ENCODE data around the gene RABGAP1L.
"Not testable (repeated sequence)": the region's sequence is repeated elsewhere in the genome, so short reads cannot be mapped to it uniquely, and the experiment has no call there.

Gene RABGAP1L

GRCh38 chr1:174686213-174686612 is 526.9 kb downstream of the RABGAP1L start:
- no peak for DNase-seq

DNA sequence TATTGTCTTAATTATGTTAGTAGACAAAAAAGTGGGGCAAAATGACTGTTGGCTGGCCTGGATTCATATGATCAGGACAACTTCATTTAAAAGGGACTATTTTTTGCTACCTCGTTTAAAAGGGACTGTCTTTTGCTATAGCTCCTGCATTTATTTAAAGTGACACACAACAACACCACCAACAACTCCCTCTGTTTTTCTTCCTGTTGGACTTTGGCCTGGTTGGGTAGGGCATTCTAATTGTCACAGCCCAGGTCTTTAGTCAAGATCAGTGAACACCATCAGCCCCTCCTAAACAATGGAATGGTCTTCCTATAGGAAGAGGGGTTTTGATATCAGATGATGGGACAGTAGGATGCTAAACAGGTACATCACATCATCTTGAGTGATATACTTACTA is 530.2 kb downstream of the RABGAP1L start:
- DNase-seq, result no peak

GRCh38 chr1:174690266-174690665 is 530.9 kb downstream of the RABGAP1L start:
- DNase-seq, result no peak

GRCh38 chr1:174692313-174692712 is 533.0 kb downstream of the RABGAP1L start:
- no peak for DNase-seq

DNA sequence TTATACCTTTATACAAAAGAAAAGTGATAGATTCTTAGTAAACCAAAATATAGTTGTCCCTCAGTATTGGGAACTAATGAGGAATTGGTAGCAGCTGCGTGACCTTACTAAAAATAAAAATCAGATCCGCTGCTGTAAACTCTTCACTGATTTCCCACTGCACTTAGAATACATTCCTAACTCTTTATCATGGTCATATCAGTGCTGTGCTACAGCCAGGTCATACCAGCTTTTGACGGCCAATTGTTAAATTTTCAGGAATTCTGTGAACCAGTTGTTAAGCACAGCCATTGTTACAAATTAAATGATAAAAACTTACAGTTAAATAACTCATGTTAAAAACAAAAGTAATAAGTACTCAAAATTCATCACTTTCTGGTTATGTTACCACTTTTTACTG is 533.8 kb downstream of the RABGAP1L start:
- no peak for DNase-seq

DNA sequence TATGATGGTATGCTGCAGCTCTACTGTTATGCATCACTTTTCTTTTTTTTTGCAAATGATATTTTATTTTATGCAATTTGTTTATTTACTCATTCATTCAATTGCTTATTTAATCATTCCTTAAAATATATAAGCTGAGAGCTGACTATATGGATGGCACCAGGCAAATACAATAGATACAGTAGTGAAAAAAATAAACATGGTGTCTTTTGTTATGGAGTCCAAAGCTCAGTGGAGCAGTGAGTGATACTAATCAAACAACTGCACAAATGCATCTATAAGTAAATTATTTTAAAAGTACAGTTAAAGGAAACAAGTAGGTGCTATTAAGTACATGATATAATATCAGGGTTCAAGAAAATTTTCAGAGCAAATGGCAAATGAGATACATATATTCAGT is 534.2 kb downstream of the RABGAP1L start:
- DNase-seq, result not testable (repeated sequence)

DNA sequence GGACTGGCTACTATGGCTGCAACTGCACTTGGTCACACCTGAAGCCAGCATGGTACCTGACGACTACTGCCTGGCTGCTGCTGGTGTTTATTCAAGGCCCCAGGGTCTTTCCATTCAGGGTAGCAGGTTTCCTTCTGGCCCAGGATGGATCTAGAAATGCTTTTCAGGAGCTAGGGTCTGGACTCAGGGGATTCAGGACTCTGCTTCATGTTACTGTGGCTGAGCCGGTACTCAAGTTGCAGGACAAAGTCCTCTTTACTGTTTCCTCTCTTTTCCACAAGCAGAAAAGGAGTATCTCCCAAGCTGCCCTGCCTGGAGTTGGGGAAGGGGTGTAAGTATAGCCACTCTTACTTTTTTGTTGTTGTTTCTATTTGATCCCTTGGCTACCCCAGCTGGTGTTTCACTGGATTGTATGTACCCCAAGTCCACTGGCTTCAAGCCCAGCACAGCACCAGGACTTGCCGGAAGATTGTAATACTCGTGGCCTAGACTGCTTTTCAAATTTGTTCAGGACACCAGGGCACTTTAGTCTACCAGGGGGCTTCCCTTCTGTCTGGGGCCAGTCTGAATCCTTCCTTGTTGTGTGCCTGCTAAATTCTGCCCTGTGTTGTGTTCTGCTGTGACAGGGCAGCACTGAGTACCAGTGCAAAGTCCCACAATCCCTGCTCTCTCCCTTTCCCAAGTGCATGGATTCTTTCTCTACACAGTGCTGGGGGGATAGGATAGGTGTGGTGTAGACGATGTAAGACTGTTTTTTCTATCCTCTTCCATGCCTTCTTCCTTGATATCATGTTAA is 536.9 kb downstream of the RABGAP1L start:
- DNase-seq, result no peak

DNA sequence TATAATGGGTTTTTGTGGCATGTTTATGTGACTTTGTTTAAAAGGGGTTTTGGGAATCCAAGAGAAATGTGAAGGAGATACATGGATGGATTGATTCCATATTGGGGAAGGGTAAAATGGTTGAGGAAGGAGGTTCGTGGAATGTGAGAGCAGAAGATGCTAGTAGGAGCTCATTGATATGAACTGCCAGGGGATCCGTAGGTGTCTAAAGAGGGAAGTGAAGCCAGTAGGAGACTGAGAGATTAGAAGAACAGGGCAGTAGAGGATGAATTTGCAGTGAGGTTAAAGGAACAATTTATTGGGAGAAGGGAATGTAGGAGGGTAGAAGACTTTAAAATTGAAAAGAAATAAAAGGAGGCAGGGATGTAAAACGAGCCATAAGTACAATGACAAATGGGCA is 541.0 kb downstream of the RABGAP1L start:
- DNase-seq, result no peak

GRCh38 chr1:174700775-174701174 is 541.5 kb downstream of the RABGAP1L start:
- no peak for DNase-seq

- DNase-seq, result no peak
Observed at GRCh38 chr1:174701565-174701964, 542.2 kb downstream of the RABGAP1L start.

DNA sequence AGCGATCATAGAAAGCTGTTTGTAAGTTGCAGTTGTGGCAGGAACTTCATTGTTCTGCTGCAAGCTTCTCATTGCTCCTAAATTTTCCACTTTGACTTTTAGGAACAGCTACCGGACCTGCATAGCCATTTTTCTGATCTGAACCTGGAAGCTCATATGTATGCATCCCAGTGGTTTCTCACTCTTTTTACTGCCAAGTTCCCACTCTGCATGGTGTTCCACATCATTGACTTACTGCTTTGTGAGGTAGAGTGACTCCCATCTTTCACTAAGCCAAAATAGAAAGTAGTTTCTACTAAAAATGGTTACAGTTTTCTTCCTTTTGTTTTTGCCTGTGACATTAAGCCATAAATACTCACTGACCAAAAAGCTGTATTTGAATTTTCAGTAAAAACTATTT is 542.7 kb downstream of the RABGAP1L start:
- DNase-seq, result no peak

- DNase-seq, result no peak
Observed at GRCh38 chr1:174703309-174703708, 544.0 kb downstream of the RABGAP1L start.

DNA sequence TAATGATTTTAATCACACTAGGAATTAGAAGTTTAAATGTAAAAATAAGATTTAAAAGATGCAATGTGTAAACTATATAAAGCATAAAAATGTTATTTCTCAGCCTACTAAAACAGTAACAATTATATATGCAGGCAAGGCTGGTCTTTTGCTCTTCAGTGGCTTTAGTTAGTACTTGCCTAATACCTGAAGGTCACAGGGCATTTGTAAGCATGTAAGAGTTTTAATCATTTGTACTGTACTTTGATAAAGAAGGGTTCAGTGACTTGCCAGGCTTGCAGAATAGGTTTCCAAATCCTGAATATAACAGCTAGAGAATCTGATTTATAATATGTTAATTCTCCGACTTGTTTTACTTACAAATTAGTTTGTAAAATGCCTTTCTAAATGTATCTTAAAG is 545.0 kb downstream of the RABGAP1L start:
- DNase-seq, result no peak

DNA sequence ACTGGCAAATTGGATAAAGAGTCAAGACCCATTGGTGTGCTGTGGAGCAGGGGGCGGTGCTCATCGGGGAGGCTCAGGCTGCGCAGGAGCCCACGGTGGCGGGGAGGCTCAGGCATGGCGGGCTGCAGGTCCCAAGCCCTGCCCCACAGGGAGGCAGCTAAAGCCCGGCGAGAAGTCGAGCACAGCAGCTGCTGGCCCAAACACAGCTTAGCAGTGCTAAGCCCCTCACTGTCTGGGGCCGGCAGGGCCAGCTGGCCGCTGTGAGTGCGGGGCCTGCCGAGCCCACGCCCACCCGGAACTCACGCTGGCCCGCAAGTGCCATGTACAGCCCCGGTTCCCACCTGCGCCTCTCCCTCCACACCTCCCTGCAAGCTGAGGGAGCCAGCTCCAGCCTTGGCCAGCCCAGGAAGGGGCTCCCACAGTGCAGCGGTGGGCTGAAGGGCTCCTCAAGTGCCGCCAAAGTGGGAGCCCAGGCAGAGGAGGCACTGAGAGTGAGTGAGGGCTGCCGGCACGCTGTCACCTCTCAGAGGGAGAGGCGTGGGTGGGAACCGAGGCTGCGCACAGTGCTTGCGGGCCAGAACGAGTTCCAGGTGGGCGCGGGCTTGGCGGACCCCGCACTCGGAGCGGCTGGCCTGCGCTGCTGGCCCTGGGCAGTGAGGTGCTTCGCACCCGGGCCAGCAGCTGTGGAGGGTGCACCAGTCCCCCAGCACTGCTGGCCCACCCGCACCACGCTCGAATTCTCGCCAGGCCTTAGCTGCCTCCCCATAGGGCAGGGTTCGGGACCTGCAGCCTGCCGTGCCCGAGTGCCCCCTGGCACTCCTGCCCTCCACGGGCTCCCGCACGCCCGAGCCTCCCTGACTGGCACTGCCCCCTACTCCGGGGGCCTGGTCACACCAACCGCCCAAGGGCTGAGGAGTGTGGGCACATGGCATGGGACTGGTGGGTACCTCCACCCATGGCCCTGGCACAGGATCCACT is 551.8 kb downstream of the RABGAP1L start:
- no peak for DNase-seq

DNA sequence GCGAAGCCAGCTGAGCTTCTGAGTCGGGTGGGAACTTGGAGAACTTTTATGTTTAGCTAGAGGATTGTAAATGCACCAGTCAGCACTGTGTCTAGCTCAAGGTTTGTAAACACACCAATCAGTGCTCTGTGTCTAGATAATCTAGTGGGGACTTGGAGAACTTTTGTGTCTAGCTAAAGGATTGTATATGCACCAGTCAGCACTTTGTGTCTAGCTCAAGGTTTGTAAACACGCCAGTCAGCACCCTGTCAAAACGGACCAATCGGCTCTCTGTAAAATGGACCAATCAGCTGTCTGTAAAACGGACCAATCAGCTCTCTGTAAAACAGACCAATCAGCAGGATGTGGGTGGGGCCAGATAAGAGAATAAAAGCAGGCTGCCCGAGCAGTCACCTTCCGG is 552.5 kb downstream of the RABGAP1L start:
- not testable (repeated sequence) for DNase-seq

DNA sequence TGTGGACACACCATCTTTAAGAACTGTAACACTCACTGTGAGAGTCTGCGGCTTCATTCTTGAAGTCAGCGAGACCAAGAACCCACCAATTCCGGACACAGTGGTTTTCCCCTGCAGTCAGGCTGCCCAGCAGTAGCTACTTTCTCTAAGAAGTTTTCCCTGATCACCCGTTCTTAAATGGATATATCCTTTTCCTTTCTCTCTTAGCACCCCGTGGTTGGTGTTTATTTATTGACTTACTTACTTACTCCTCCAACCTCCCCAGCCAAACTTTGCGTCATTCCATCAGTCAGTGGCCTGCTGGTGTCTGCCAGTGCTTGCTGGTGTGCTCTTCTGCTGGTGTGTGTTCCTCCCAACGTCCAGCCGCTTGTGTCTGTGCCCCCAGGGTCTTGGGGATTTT is 553.2 kb downstream of the RABGAP1L start:
- DNase-seq, result no peak

GRCh38 chr1:174713796-174714195 is 554.5 kb downstream of the RABGAP1L start:
- DNase-seq, result no peak

DNA sequence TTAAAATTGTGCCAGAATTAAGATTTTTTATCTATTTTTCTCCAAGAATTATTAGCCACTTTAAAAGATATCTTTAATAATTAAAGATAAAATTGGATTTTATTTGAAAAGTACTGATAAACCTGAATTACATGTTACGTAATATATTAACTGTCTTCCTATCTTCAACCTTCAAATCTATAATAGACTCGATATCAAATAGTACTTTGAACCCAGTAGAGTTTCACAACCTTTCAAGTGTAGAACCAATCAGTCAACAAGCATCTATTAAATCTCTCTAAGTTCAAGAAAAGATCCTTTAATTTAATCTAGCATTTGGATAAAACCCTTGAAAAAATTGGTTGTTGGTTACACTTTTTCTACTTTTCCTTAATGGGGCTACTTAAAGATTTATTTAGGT is 559.9 kb downstream of the RABGAP1L start:
- no peak for DNase-seq

- no peak for DNase-seq
Observed at GRCh38 chr1:174720618-174721017, 561.3 kb downstream of the RABGAP1L start.

DNA sequence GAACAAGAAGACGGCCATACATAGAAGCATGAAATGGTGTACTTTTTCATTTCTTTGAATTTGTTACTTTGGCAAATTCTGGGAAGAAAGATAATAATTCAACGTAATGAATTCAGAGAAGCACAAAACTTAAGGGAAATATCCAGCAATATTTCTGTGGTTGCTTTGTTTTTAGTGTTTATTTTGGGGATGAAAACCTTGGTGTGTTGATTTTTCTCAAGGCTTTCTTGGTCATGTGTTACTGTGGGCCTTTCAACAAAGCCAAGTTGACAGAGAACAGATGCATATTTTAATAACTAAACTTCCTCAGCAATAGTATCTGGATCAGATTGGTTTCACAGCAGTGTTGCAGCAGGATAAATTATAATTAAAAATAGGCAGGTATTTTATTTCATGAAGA is 561.9 kb downstream of the RABGAP1L start:
- no peak for DNase-seq

GRCh38 chr1:174723816-174724215 is 564.5 kb downstream of the RABGAP1L start:
- no peak for DNase-seq

DNA sequence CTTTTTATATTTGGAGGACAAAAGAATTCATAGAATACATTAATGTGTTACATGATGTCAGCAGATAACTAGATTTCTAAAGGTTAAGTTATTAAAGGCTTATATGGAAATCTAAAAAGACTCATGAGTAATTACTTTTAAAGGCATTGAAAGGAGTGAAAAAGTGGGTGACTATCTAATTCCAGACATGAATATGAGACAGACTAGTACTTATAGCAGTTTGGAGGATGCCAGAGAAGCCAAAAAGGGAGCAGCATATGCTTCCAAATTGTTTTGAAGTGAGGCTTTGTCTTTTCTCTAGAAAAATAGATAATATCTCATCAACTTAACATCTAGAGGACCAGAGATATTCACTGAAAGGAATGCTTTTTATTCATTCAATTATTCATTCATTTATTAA is 564.9 kb downstream of the RABGAP1L start:
- no peak for DNase-seq

DNA sequence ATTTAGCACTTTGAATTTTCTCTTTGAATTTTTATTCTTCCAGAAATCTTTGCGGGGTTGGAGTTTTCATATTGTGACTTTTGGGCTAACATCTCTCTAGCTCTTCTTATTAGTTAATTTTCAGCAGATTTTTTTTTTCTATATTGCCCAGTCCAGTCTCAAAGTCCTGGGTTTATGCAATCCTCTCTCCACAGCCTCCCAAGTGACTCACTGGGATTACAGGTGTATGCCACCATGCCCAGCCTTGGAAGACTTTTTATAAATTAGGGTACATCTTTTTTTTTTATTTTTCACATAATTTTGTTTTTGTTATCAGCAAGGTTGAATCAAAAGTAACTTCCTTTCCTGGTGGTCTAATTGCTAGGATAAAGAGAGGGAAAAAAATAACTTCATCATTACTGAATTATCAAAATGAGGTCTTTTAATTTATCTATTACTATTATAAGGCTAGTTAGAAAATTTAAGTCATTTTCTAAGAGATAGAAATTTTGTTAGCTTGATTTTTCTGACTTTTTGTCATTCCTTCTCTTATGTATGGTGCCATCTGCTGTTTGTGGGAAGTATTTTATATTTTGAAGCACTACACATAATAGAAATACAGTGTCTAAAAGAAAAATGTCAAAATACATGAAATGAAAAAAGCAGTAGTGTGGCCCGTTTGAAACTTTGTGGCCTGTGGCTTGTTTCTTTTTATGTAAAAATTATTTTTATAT is 567.0 kb downstream of the RABGAP1L start:
- DNase-seq, result no peak
